ENCODE data around the gene STOML1.

DNA sequence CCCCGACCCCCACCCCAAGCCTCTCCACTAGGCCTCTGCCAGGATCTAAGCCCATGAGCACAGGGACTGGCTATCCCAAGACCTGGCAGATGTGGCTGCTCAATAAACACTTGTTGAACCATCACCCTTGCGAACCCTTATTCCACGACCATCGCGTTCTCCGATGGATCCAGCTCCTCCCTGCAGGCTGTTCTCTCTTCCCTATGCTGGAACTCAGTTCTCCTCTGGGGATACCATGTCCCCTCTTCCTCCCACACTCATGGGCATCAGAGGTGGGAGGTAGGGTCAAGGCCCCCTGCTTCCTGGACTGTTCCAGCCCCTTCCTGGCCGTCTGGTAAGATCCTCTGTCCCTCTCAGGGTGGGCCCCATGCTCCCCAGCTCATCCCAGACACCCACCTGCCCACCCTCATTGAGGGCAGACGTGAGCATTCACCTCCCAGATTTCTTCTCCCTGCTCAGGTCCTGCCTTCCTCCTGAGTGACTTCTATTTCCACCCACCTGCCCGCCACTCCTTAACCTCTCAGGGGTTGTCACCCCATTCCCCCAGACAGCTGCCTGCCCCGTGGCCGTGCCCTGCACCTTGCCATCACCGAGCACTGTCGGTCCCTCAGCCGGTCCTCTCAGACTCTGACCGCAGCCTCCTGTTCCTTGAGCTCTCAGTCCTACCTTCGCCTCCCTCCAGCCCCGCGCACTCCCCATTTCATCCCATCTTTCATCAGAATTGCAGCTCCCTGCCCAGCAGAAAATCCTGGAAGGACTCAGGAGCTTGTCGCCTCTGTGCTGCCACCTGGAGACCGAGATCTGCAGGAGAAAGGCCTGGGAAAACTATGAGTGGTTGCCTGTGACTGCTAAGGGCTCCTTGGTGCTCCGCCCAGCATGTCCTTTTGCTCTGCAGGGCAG, 44.4 kb upstream of the STOML1 start:
- TF ChIP-seq POLR2AphosphoS5 (IDR thresholded peaks at IDR 0.05; ENCODE audit: low read depth, low read length) (no peak), ELF1 (IDR thresholded peaks at IDR 0.05; ENCODE audit: borderline replicate concordance, low read depth) (no peak), EZH2 (IDR thresholded peaks at IDR 0.05) (no peak), SP1 (IDR thresholded peaks at IDR 0.05; ENCODE audit: low read depth) (no peak), POLR2A (IDR thresholded peaks at IDR 0.05; ENCODE audit: borderline replicate concordance, extremely low read depth, insufficient read depth, insufficient read length) (no peak), RAD21 (IDR thresholded peaks at IDR 0.05; ENCODE audit: low read depth) (peak; percentile 56)
- TF ChIP-seq, protein P1, sequence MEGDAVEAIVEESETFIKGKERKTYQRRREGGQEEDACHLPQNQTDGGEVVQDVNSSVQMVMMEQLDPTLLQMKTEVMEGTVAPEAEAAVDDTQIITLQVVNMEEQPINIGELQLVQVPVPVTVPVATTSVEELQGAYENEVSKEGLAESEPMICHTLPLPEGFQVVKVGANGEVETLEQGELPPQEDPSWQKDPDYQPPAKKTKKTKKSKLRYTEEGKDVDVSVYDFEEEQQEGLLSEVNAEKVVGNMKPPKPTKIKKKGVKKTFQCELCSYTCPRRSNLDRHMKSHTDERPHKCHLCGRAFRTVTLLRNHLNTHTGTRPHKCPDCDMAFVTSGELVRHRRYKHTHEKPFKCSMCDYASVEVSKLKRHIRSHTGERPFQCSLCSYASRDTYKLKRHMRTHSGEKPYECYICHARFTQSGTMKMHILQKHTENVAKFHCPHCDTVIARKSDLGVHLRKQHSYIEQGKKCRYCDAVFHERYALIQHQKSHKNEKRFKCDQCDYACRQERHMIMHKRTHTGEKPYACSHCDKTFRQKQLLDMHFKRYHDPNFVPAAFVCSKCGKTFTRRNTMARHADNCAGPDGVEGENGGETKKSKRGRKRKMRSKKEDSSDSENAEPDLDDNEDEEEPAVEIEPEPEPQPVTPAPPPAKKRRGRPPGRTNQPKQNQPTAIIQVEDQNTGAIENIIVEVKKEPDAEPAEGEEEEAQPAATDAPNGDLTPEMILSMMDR (IDR thresholded peaks at IDR 0.05 in 2 of 3, conservative IDR thresholded peaks at IDR 0.05 in 1 of 3; ENCODE audit: borderline replicate concordance in 1 of 3, insufficient read depth in 1 of 3, low read depth in 2 of 3, low read length in 2 of 3): peak; percentile 28 to 62 (median 54); a peak in 5 of 6 replicates

Data from HCT116 (cell line).